ENCODE results near the gene HASPIN. TPM values are rescaled to one million over a fixed set of nuclear protein-coding genes. Genes with fewer than 3 reads are reported as not detected.

Gene HASPIN
- total RNA-seq, 3 donors from 2014 or later (not counting 1 experiment from before 2014, with no cell fraction given), result 0.33 to 0.79 (median 0.70) TPM

DNA sequence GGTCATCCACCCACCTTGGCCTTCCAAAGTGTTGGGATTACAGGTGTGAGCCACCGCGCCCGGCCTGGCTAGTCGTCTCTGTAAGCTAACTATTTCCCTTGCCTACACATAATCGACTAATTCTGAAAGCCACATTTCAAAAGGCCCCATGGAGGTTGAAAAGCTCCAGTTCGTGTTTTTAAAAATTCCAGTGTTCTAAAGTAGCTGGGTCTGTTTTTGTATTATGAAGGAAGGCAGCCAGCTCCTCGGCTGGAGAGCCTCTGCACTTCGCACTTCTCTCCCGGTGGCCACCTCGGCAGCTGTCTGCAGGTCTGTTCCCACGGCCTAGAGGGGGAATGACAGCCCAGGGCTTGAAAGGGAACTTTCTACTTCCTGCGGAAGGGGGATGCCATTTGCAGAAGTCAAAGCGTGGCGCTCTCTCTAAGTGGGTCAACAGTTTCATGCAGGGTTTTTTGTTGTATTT is 16.9 kb downstream of the HASPIN start:
- TF ChIP-seq, protein P1, sequence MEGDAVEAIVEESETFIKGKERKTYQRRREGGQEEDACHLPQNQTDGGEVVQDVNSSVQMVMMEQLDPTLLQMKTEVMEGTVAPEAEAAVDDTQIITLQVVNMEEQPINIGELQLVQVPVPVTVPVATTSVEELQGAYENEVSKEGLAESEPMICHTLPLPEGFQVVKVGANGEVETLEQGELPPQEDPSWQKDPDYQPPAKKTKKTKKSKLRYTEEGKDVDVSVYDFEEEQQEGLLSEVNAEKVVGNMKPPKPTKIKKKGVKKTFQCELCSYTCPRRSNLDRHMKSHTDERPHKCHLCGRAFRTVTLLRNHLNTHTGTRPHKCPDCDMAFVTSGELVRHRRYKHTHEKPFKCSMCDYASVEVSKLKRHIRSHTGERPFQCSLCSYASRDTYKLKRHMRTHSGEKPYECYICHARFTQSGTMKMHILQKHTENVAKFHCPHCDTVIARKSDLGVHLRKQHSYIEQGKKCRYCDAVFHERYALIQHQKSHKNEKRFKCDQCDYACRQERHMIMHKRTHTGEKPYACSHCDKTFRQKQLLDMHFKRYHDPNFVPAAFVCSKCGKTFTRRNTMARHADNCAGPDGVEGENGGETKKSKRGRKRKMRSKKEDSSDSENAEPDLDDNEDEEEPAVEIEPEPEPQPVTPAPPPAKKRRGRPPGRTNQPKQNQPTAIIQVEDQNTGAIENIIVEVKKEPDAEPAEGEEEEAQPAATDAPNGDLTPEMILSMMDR (IDR thresholded peaks at IDR 0.05), result no peak
- Mint-ChIP-seq H3K27ac (peak overlapping the region; percentile 63 to 71), H3K27me3 (ENCODE audit: low read depth in 2 of 2) (no peaks in the 10 kb centered on the region), H3K9me3 (no peaks in the 10 kb centered on the region), H3K4me1 (peaks cover 26 to 36% of the 10 kb centered on the region in 2 donors), H3K4me3 (peak overlapping the region; percentile 47), H3K36me3 (no peaks in the 10 kb centered on the region)
- H3K36me3 ChIP-seq (ENCODE audit: control insufficient read depth, insufficient read depth, low read length), result no peaks in the 10 kb centered on the region
- no peak overlapping the region for H3K4me3 ChIP-seq (ENCODE audit: low read length)
- no peaks in the 10 kb centered on the region for H3K27me3 ChIP-seq (ENCODE audit: control insufficient read depth, insufficient read depth, low read length)
- ATAC-seq (peak; percentile 33 to 53 (median 45)), DNase-seq (peak in 1 of 2 donors; percentile 84)
- peak overlapping the region; percentile 3 for H3K27ac ChIP-seq (ENCODE audit: low read length)
- no peaks in the 10 kb centered on the region for H3K9me3 ChIP-seq (ENCODE audit: control insufficient read depth, insufficient read depth, low read length)
- 23% methylated on average over 11 of the region's 14 CpGs for whole genome bisulfite sequencing (ENCODE audit: insufficient coverage)
- H3K4me1 ChIP-seq (ENCODE audit: control insufficient read depth, insufficient read depth, low read length), result peaks cover 41% of the 10 kb centered on the region
- intact Hi-C loops (cut with micrococcal nuclease), result no loop called here

DNA sequence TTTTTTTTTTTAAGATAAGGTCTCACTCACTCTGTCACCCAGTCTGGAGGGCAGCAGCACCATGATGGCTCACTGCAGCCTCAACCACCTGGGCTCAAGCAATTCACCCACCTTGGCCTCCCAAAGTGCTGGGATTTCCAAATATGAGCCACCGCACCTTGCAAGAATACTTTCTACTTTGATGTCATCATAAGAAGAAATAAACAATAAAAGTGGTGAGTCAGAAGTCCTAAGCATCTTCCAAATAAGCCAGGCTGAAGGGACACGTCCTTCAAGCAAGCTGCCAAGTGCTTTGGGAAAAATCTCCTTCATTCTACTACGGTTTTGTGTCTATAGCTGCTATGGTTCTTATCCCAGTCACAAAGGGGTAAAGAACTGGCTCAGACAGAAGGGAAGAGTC is 20.3 kb downstream of the HASPIN start:
- no peak overlapping the region for H3K4me3 Mint-ChIP-seq
- peaks cover 0 to 2% of the 10 kb centered on the region in 2 donors for H3K27me3 Mint-ChIP-seq (ENCODE audit: low read depth in 2 of 2)
- WGBS (ENCODE audit: insufficient coverage), result 89% methylated on average over 3 of the region's 3 CpGs
- ATAC-seq (no peak), DNase-seq (no peak)
- no peak overlapping the region for H3K27ac Mint-ChIP-seq
- Histone ChIP-seq H3K4me3 (ENCODE audit: low read length) (no peak overlapping the region), H3K27ac (ENCODE audit: low read length) (no peak overlapping the region), H3K27me3 (ENCODE audit: control insufficient read depth, insufficient read depth, low read length) (no peaks in the 10 kb centered on the region), H3K9me3 (ENCODE audit: control insufficient read depth, insufficient read depth, low read length) (no peaks in the 10 kb centered on the region), H3K36me3 (ENCODE audit: control insufficient read depth, insufficient read depth, low read length) (no peaks in the 10 kb centered on the region), H3K4me1 (ENCODE audit: control insufficient read depth, insufficient read depth, low read length) (peaks cover 24% of the 10 kb centered on the region)
- TF ChIP-seq, protein P1 (IDR thresholded peaks at IDR 0.05), result no peak
- H3K9me3 Mint-ChIP-seq, result no peaks in the 10 kb centered on the region
- H3K36me3 Mint-ChIP-seq, result no peaks in the 10 kb centered on the region
- intact Hi-C loops (cut with micrococcal nuclease), result no loop called here
- H3K4me1 Mint-ChIP-seq, result peaks cover 11 to 20% of the 10 kb centered on the region in 2 donors

DNA sequence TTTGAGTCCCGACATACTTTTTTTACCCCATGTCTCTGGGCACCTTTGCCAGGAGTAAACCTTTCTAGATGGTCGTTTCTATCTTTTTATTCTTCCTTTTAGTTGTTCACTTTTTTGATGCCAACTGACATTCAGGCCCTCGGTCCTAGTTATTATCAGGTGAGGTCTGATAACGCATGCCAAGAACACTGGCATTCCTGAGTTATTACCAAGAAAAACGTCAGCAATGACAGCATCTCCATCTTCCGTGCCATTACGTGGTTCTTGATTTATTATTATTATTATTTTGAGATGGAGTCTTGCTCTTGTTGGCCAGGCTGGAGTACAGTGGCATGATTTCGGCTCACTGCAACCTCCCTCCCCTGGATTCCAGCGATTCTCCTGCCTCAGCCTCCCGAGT is 21.4 kb downstream of the HASPIN start:
- Histone ChIP-seq H3K27me3 (ENCODE audit: control insufficient read depth, insufficient read depth, low read length) (no peaks in the 10 kb centered on the region), H3K9me3 (ENCODE audit: control insufficient read depth, insufficient read depth, low read length) (no peaks in the 10 kb centered on the region), H3K36me3 (ENCODE audit: control insufficient read depth, insufficient read depth, low read length) (no peaks in the 10 kb centered on the region), H3K27ac (ENCODE audit: low read length) (no peak overlapping the region), H3K4me3 (ENCODE audit: low read length) (no peak overlapping the region), H3K4me1 (ENCODE audit: control insufficient read depth, insufficient read depth, low read length) (peaks cover 19% of the 10 kb centered on the region)
- Mint-ChIP-seq H3K4me1 (peaks cover 6 to 9% of the 10 kb centered on the region in 2 donors), H3K9me3 (no peaks in the 10 kb centered on the region), H3K27ac (no peak overlapping the region), H3K27me3 (ENCODE audit: low read depth in 2 of 2) (peaks cover 0 to 2% of the 10 kb centered on the region in 2 donors), H3K4me3 (no peak overlapping the region), H3K36me3 (no peaks in the 10 kb centered on the region)
- intact Hi-C loops (cut with micrococcal nuclease), result no loop called here
- TF ChIP-seq, protein P1 (IDR thresholded peaks at IDR 0.05), result no peak
- WGBS (ENCODE audit: insufficient coverage), result 95% methylated on average over 10 of the region's 10 CpGs
- no peak for DNase-seq
- no peak for ATAC-seq

DNA sequence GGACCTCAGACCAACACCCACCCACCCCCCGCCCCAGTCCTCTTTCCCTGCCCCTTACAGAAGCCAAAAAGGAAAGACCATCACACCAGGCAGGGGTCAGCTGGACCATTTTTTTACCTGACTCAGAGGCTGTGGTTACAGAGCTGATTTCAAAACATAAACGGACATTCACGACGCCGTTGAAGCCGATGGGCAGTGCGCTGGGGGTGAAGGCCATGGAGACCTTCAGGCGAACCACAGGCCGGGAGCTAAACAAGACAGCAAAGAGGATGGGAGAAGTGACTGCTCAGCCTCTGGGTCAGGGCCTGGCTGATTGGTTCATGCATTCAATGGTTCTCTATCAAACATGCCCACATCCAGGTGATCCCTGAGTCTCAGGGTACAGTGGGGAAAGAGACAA is 24.1 kb downstream of the HASPIN start:
- TF ChIP-seq, protein P1 (IDR thresholded peaks at IDR 0.05), result no peak
- no peaks in the 10 kb centered on the region for H3K36me3 Mint-ChIP-seq
- peaks cover 26% of the 10 kb centered on the region for H3K4me1 ChIP-seq (ENCODE audit: control insufficient read depth, insufficient read depth, low read length)
- H3K4me3 ChIP-seq (ENCODE audit: low read length), result no peak overlapping the region
- DNase-seq, result no peak
- peaks cover 0 to 2% of the 10 kb centered on the region in 2 donors for H3K27me3 Mint-ChIP-seq (ENCODE audit: low read depth in 2 of 2)
- WGBS (ENCODE audit: insufficient coverage), result 92% methylated on average over 9 of the region's 9 CpGs
- no peak overlapping the region for H3K27ac ChIP-seq (ENCODE audit: low read length)
- no peak overlapping the region for H3K27ac Mint-ChIP-seq
- intact Hi-C loops (cut with micrococcal nuclease), result no loop called here
- no peaks in the 10 kb centered on the region for H3K9me3 ChIP-seq (ENCODE audit: control insufficient read depth, insufficient read depth, low read length)
- no peaks in the 10 kb centered on the region for H3K36me3 ChIP-seq (ENCODE audit: control insufficient read depth, insufficient read depth, low read length)
- no peak for ATAC-seq
- no peaks in the 10 kb centered on the region for H3K27me3 ChIP-seq (ENCODE audit: control insufficient read depth, insufficient read depth, low read length)
- H3K4me3 Mint-ChIP-seq, result no peak overlapping the region
- H3K9me3 Mint-ChIP-seq, result no peaks in the 10 kb centered on the region
- peaks cover 0 to 14% of the 10 kb centered on the region in 2 donors for H3K4me1 Mint-ChIP-seq
